GM10847 (cell line): ENCODE measurements around the gene SCART1.

ENCODE experiments used
- POLR2A ChIP-seq: IDR thresholded peaks from 2 replicates; pipeline ENCODE4 v1.6.1; 2011; ENCODE audit not compliant: insufficient read length; ENCODE audit errors: extremely low read depth

Gene SCART1

GRCh38 chr10:133453516-133454203 is at the start of gene SCART1:
SCART1 (plus strand) TSS chr10:133453945; CDS start chr10:133453998, 53 bp downstream.
- no peak for TF ChIP-seq POLR2A

DNA sequence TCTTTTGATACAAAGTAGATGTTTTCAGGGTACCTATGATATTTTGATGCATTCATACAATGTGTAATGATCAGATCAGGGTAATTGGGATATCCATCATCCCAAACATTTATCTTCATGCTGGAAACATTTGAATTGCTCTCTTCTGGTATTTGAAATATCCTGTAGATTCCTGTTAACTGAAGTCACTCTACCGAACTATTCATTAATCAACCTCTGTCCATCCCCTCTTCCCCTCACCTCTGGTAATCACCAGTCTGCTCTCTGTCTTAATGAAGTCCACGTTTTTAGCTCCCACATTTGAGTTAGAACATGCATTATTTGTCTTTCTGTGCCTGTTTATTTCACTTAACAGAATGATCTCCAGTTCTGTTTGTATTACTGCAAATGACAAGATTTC is 48.5 kb upstream of the SCART1 start:
- no peak for TF ChIP-seq POLR2A

DNA sequence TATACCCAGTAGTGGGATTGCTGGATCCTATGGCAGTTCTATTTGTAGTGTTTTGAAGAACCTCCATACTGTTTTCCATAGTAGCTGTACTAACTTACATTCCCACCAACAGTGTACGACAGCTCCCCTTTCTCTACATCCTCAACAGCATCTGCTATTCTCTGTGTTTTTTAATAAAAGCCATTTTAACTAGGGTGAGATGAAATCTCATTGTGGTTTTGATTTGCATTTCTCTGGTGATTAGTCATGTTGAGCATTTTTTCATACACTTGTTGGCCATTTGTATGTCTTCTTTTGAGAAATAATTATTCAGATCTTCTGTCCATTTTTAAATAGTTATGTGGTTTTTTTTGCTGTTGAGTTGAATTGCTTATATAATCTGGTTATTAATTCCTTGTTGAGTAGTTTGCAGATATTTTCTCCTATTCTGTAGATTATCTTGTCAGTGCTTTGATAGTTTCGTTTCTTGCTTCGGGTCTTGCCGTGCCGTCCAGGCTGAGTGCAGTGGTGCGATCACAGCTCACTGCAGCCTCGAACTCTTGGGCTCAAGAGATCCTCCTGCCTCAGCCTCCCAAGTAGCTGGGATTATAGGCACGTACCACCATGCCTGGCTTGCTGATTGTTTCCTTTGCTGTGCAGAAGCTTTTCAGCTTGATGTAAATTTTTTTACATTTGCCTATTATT is 47.8 kb upstream of the SCART1 start:
- no peak for TF ChIP-seq POLR2A

DNA sequence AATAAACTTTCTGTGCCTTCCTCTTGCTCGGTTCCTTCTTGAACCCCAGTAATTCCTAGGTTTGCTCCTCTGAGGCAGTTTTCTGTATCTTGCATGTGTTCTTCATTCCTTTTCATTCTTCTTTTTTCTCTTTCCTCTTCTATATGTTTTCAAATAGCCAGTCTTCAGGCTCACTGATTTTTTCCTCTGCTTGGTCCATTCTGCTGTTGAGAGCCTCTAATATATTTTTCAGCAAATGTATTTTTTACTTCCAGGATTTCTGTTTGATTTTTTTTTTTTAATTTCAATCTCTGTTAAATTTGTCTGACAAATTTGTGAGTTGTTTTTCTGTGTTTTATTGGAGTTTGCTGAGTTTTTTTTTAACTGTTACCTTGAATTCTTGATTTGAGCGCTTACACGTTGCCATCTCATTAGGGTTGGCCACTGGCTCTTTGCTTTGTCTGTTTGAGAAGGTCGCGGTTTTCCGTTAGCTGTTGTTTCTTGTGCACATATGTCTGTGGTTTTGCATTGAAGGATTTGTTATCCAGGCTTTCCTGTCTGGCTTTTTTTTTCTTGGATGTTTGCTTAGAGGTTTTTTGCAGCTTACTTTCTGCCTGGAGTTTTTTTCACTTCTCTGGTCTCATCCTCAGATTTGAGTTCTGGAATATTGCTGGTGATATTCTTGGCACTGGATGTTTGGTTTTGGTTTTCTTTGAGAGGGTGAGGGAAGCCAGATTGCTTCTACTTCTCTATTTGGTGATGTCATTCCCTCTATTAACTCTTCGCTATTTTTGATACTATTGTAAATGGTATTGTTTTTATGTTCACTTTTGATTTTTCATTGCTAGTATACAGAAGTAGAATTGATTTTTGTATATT is 42.0 kb upstream of the SCART1 start:
- TF ChIP-seq POLR2A, result no peak

DNA sequence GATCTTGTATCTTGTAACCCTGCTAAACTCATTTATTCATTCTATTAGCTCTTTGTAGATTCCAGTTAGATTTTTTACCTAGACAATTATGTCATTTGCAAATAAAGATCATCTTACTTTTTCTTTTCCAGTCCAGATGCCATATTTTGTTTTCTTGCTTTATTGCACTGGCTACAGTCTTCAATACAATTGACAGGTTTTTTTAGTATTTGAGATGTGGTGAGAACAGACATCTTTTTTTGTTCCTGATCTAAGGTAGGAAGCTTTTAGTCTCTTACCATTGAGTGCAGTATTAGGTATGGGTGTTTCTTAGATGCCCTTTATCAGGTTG is 41.4 kb upstream of the SCART1 start:
- TF ChIP-seq POLR2A, result no peak

- no peak for TF ChIP-seq POLR2A
Observed at GRCh38 chr10:133415752-133416151, 38.0 kb upstream of the SCART1 start.

- TF ChIP-seq POLR2A, result no peak
Observed at GRCh38 chr10:133418289-133418993, 35.3 kb upstream of the SCART1 start.

DNA sequence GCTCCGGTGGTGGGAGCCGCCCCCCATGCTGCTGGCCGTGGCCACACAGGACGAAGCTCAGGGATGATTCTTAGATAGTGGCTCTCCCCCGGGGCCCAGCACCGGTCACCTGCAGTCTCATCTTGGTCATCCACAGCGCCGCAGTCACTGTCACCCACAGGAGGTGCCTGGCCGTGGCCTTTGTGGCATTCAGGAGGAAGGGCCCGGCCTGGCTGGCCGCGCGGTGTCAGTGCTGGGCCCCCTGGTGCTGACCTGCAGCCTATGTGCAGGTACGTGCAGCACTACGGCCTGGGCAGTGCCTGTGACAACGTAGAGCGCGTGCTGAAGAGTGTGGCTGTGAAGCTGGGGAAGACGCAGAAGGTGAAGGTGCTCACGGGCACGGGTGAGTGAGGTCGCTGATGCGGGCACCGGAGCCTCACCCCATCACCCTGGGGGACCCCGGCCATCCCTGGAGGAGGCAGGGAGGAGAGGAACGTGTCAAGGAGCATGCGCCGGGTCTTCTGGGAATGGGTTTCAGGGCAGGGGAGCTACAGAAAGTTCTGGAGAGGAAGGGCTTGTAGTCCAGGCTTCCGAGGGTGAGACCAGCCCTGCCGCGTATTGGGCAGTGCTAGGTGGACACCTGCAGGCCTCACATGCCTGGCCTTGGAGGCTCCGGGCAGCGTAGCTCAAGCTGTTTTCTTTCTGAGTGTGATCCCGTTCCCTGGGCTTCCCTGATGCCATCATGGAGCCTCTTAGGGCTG is 34.4 kb upstream of the SCART1 start:
- TF ChIP-seq POLR2A, result no peak

DNA sequence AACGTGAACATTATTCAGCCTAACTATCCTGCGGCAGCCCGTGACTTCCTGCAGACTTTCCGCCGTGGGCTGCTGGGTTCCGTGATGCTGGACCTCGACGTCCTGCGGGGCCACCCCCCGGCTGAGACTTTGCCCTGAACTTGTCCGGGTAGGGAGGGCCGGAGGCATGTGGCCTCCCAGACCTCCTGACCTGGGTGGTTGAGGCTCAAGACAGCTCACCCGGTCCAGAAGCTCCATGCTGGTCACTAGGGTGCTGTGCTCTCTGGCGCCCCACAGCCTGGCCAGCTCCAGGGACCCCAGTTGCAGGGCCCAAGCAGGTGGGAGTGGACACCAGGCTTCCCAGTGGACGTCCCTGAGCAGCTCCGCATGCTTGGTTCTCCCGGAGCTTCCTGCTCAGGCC is 33.7 kb upstream of the SCART1 start:
- no peak for TF ChIP-seq POLR2A

- no peak for TF ChIP-seq POLR2A
Observed at GRCh38 chr10:133420579-133420978, 33.2 kb upstream of the SCART1 start.

DNA sequence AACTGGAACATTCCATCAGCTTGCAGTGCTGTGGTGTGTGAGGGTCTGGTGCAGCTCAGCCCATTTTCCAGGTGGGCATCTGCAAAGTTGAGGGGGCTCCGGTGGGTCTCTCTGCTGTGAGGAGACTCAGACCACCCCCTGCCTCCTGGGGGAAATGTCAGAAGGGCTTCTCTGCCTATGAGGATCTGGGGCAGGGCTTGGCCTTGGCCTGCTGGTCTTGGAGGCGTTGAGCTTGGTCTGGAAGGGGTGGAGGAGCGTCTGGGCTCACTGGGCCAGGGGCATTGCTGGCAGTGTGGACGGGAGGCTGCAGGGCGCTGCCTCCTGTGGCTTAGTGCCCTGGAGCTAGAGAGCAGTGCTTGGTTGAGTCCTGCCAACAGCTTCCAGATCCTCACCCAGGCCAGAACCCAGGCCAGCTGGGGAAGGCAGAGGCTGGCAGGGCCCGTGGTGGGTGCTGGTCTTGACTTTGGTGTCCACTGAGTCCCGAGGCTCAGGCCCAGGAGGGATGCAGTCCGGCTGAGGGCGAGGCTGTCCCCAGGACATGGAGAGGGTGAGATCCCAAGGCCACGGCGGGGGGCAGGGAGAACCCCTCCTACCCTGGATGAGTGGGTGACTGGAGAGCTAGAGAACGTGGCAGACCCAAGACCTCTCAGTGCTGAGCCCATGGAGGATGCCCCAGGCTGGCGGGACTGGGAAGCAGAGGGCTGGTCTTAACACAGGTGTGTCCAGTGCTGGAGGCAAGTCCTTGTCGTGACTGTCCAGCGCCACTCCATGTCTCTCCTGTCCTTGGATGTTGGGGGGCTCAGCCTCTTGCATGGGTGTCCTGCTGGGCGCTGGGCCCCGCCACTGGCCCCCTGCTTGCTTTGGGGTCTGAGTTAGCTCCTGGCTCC is 32.2 kb upstream of the SCART1 start:
- TF ChIP-seq POLR2A, result no peak

DNA sequence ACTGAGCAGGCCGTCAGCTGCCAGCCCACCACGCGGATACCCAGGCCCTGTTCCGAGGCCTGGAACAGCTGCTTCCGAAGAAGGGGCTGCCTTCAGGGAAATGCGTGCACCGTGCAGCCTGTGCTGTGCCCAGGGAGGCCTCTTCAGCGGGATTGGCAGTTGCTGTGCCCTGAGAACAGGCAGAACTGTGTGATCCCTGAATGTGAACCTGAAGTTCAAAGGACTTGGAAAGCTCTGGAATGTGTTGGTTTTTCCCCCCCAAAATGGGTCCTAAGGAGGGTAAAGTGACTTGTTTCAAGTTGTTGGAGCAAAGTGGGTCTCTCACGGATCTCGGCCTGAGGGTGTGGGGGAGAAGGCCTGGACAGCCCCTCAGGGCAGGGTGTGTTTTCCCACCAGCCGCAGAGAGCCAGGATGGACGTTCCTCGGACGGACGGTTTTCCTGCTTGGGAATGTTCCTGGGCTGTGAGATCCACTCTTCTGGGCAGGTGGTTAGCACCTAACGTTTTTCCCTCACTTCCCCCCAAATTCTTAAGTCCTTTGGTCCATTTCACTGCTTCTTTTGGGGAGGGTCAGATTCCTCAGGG is 31.4 kb upstream of the SCART1 start:
- TF ChIP-seq POLR2A, result no peak
